K562 (cell line): ENCODE measurements around the gene RASSF3. TPM values are rescaled to one million over a fixed set of nuclear protein-coding genes. Genes with fewer than 3 reads are reported as not detected.

Source experiments
- DMBX1 ChIP-seq: fragments of 250-450 bp; sonication (Bioruptor Pico); IDR thresholded peaks from 2 replicates; pipeline ENCODE4 v1.8.0; 2022; ENCODE audit warnings: inconsistent platforms, mild to moderate bottlenecking, moderate library complexity, borderline replicate concordance
- E2F6 ChIP-seq, 2 experiments: IDR thresholded peaks; 2 replicates each; pipeline ENCODE4 v1.6.1; 2011; ENCODE audit warnings: borderline replicate concordance in 1 of 2, control low read depth in 1 of 2, low read depth in 1 of 2, low read length in 1 of 2, mild to moderate bottlenecking in 1 of 2, mixed read lengths in 1 of 2, moderate library complexity in 1 of 2; ENCODE audit not compliant: insufficient read depth in 1 of 2, insufficient read length in 1 of 2, poor library complexity in 1 of 2, severe bottlenecking in 1 of 2; ENCODE audit errors: extremely low read depth in 1 of 2
- FOXA3 ChIP-seq, 2 experiments: fragments of 450-650 bp in 1 of 2; sonication (generic) in 1 of 2; formaldehyde crosslinking; IDR thresholded peaks in 1 of 2; conservative IDR thresholded peaks in 1 of 2; 2 replicates each; pipeline versions ENCODE4 v1.4.0 to v1.8.0; 2020 to 2022; ENCODE audit warnings: mild to moderate bottlenecking in 2 of 2, missing genetic modification reagents in 1 of 2
- JUND ChIP-seq, 2 experiments: IDR thresholded peaks; 2 replicates in 1 of 2; 3 replicates in 1 of 2; pipeline ENCODE4 v1.6.1; 2011; ENCODE audit warnings: borderline replicate concordance in 2 of 2, low read depth in 2 of 2, low read length in 2 of 2, improper control_type of control experiment in 1 of 2, missing biosample characterization in 1 of 2, missing genetic modification characterization in 1 of 2, missing genetic modification reagents in 1 of 2
- L3MBTL2 ChIP-seq: fragments of 450-650 bp; IDR thresholded peaks from 2 replicates; pipeline ENCODE4 v1.6.1; 2016; ENCODE audit warnings: mild to moderate bottlenecking, moderate library complexity
- MYC ChIP-seq, 2 experiments: fragments of 250-450 bp in 1 of 2; sonication (Bioruptor Pico) in 1 of 2; IDR thresholded peaks; 2 replicates each; pipeline versions ENCODE4 v1.5.1 to v1.6.1; 2012 to 2021; ENCODE audit warnings: low read depth in 2 of 2, borderline replicate concordance in 1 of 2, improper control_type of control experiment in 1 of 2, low read length in 1 of 2, mild to moderate bottlenecking in 1 of 2, moderate library complexity in 1 of 2
- RNF2 ChIP-seq: sonication (generic); IDR thresholded peaks from 2 replicates; pipeline ENCODE4 v1.6.1; 2016
- SMAD4 ChIP-seq: fragments of 250-450 bp; sonication (Bioruptor Pico); conservative IDR thresholded peaks from 2 replicates; pipeline ENCODE4 v1.8.0; 2021; ENCODE audit warnings: inconsistent platforms, mild to moderate bottlenecking, moderate library complexity
- SMARCA4 ChIP-seq: fragments of 450-650 bp; IDR thresholded peaks from 2 replicates; pipeline ENCODE4 v1.6.1; 2016
- TFAM ChIP-seq: fragments of 250-450 bp; sonication (Bioruptor Pico); conservative IDR thresholded peaks from 2 replicates; pipeline ENCODE4 v1.5.0; 2021; ENCODE audit warnings: mild to moderate bottlenecking, moderate library complexity
- UBTF ChIP-seq, 2 experiments: IDR thresholded peaks; 2 replicates each; pipeline ENCODE4 v1.6.1; 2012; ENCODE audit warnings: improper control_type of control experiment in 2 of 2, low read depth in 2 of 2, low read length in 2 of 2, borderline replicate concordance in 1 of 2
- ZBTB9 ChIP-seq: fragments of 450-650 bp; formaldehyde crosslinking; IDR thresholded peaks from 2 replicates; pipeline ENCODE4 v1.4.0; 2020; ENCODE audit warnings: mild to moderate bottlenecking, moderate library complexity
- polyA plus RNA-seq, 8 experiments: library from polyadenylated mRNA; depleted of rRNA in 4 of 8; stranded (reverse) in 5 of 8; unstranded in 3 of 8; fragments of >200 nt; fragmentation: Nextera tagmentation in 2 of 8; fragmentation: Illumina TruSeq in 1 of 8; extraction: Ambion mirVana in 2 of 8; extraction: Trizol in 1 of 8; gene quantifications; 2 replicates each; pipeline versions ENCODE4 v1.2.1 to v1.2.3, GENCODE V29; 2011 to 2014; ENCODE audit warnings: inconsistent platforms in 1 of 8, missing spikeins in 1 of 8
- total RNA-seq, 7 experiments: library from RNA; depleted of rRNA in 6 of 7; stranded (reverse); fragments of >200 nt in 6 of 7; fragmentation: Illumina TruSeq in 2 of 7; extraction: Trizol in 2 of 7; gene quantifications; 2 replicates each; pipeline versions ENCODE4 v1.2.1 to v1.2.3, GENCODE V29; 2011 to 2021; ENCODE audit warnings: low replicate concordance in 1 of 7
- TF ChIP-seq, protein P1 (sequence below): fragments of 450-650 bp; IDR thresholded peaks from 2 replicates; pipeline ENCODE4 v1.6.1; 2017; ENCODE audit warnings: antibody characterized with exemption, mild to moderate bottlenecking
- TF ChIP-seq, protein P2 (sequence below): fragments of 450-650 bp; conservative IDR thresholded peaks from 2 replicates; pipeline ENCODE4 v1.6.1; 2016; ENCODE audit warnings: missing genetic modification characterization, low read depth, mild to moderate bottlenecking, missing compliant biosample characterization, moderate library complexity

RASSF3 gene
- total and polyA plus RNA-seq, 9 of the 15 experiments (the other 6 are each of a cell fraction or from before 2014, with no cell fraction given), result 3.7 to 39.2 (median 20.2) TPM

- TF ChIP-seq E2F6 (IDR thresholded peaks at IDR 0.05; ENCODE audit: borderline replicate concordance in 1 of 2, extremely low read depth in 1 of 2, insufficient read depth in 1 of 2, insufficient read length in 1 of 2, low read depth in 1 of 2, low read length in 1 of 2, poor library complexity in 1 of 2, severe bottlenecking in 1 of 2) (peak; percentile 57 to 79), MYC (IDR thresholded peaks at IDR 0.05; ENCODE audit: low read depth, low read length) (peak; percentile 60), MYC (CRISPR knock-in tag; IDR thresholded peaks at IDR 0.05; ENCODE audit: borderline replicate concordance, low read depth) (no peak), JUND (IDR thresholded peaks at IDR 0.05; ENCODE audit: borderline replicate concordance, low read depth, low read length) (no peak), JUND (tag; IDR thresholded peaks at IDR 0.05; ENCODE audit: borderline replicate concordance, low read depth, low read length) (peak; percentile 56; the same call in 1 of the 3 replicates), FOXA3 (CRISPR knock-in tag; conservative IDR thresholded peaks at IDR 0.05 in 1 of 2, IDR thresholded peaks at IDR 0.05 in 1 of 2) (0 out of 4 replicates have a peak, but pooled peaks of 1 of the 2 experiments have one; percentile 37), SMARCA4 (0 out of 2 replicates have a peak, but pooled peaks have one; percentile 17), ZBTB9 (CRISPR knock-in tag) (peak; percentile 81; the same call in 1 of the 2 replicates), RNF2 (peak; percentile 55; the same call in 1 of the 2 replicates), DMBX1 (CRISPR knock-in tag) (peak; percentile 79; the same call in 1 of the 2 replicates), SMAD4 (peak; percentile 76), L3MBTL2 (peak; percentile 98), UBTF (IDR thresholded peaks at IDR 0.05; ENCODE audit: borderline replicate concordance in 1 of 2, low read depth in 2 of 2, low read length in 2 of 2) (peak; percentile 70 to 80; a peak in 2 of 4 replicates), TFAM (CRISPR knock-in tag) (no peak)
- TF ChIP-seq, protein P1, sequence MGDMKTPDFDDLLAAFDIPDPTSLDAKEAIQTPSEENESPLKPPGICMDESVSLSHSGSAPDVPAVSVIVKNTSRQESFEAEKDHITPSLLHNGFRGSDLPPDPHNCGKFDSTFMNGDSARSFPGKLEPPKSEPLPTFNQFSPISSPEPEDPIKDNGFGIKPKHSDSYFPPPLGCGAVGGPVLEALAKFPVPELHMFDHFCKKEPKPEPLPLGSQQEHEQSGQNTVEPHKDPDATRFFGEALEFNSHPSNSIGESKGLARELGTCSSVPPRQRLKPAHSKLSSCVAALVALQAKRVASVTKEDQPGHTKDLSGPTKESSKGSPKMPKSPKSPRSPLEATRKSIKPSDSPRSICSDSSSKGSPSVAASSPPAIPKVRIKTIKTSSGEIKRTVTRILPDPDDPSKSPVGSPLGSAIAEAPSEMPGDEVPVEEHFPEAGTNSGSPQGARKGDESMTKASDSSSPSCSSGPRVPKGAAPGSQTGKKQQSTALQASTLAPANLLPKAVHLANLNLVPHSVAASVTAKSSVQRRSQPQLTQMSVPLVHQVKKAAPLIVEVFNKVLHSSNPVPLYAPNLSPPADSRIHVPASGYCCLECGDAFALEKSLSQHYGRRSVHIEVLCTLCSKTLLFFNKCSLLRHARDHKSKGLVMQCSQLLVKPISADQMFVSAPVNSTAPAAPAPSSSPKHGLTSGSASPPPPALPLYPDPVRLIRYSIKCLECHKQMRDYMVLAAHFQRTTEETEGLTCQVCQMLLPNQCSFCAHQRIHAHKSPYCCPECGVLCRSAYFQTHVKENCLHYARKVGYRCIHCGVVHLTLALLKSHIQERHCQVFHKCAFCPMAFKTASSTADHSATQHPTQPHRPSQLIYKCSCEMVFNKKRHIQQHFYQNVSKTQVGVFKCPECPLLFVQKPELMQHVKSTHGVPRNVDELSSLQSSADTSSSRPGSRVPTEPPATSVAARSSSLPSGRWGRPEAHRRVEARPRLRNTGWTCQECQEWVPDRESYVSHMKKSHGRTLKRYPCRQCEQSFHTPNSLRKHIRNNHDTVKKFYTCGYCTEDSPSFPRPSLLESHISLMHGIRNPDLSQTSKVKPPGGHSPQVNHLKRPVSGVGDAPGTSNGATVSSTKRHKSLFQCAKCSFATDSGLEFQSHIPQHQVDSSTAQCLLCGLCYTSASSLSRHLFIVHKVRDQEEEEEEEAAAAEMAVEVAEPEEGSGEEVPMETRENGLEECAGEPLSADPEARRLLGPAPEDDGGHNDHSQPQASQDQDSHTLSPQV, result peak; percentile 96
- TF ChIP-seq, protein P2, sequence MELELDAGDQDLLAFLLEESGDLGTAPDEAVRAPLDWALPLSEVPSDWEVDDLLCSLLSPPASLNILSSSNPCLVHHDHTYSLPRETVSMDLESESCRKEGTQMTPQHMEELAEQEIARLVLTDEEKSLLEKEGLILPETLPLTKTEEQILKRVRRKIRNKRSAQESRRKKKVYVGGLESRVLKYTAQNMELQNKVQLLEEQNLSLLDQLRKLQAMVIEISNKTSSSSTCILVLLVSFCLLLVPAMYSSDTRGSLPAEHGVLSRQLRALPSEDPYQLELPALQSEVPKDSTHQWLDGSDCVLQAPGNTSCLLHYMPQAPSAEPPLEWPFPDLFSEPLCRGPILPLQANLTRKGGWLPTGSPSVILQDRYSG (tag), result peak; percentile 58; the same call in 1 of the 2 replicates
Measured at GRCh38 chr12:64669270-64669842, 59.1 kb downstream of the RASSF3 start (continued).
